SK-N-MC (cell line): ENCODE measurements around the gene CCNJL.

ENCODE experiments used
- DNase-seq: peaks from one replicate; pipeline ENCODE4 v3.0.0-alpha.2; 2011; ENCODE audit warnings: low read depth, low spot score
- H3K27ac ChIP-seq: fragments of 200-600 bp; sonication (generic); 2 replicates; pipeline ENCODE4 v1.5.1; 2016; ENCODE audit warnings: mixed run types
- H3K36me3 ChIP-seq: fragments of 200-600 bp; sonication (generic); 2 replicates; pipeline ENCODE4 v1.6.1; 2017; ENCODE audit warnings: antibody characterized with exemption, low read length, mixed read lengths; ENCODE audit not compliant: insufficient read depth
- H3K4me3 ChIP-seq: fragments of 200-600 bp; sonication (generic); 2 replicates; pipeline ENCODE4 v1.5.1; 2016
- H3K9ac ChIP-seq: fragments of 200-600 bp; sonication (generic); 2 replicates; pipeline ENCODE4 v1.8.0; 2017; ENCODE audit warnings: mixed run types, mixed read lengths; ENCODE audit not compliant: insufficient read length
- H3K9me3 ChIP-seq: fragments of 200-600 bp; sonication (generic); 2 replicates; pipeline ENCODE4 v1.6.1; 2017; ENCODE audit warnings: low read depth, mild to moderate bottlenecking, antibody characterized with exemption, low read length, moderate library complexity, mixed read lengths
- EZH2 ChIP-seq: fragments of 200-600 bp; sonication (generic); IDR thresholded peaks from one replicate; pipeline ENCODE4 v1.6.1; 2017; ENCODE audit warnings: antibody characterized with exemption
- FOXP2 ChIP-seq: optimal IDR thresholded peaks from 2 replicates; pipeline ENCODE3; 2011; ENCODE audit warnings: mild to moderate bottlenecking, moderate library complexity; ENCODE audit not compliant: insufficient read depth; ENCODE audit errors: extremely low read length, control extremely low read depth
- POLR2AphosphoS5 ChIP-seq: IDR thresholded peaks from 2 replicates; pipeline ENCODE4 v1.6.1; 2012; ENCODE audit warnings: mild to moderate bottlenecking, low read depth, low read length, borderline replicate concordance

The CCNJL gene

DNA sequence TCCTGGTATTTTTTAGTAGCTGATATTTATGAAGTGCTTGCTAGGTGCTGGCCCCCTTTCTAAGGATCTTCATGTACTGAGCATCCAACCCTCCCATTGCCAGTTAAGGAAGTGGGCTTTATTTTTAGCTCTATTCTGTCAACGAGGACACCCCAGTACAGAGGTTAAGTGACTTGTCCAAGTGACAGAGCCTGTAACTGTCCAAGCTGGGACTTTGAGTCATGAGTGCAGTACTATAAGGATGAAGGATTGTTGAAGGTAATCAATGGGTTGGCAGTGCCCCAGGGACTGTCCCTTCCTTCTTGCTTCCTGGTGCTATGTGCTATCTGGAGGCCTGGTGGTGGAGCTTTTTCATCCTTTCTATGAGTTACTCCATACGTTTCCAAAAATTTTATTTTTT, 101.0 kb downstream of the CCNJL start:
- H3K9ac ChIP-seq = no peak overlapping the region
- no peak for TF ChIP-seq FOXP2
- TF ChIP-seq EZH2 = no peak
- no peak for TF ChIP-seq POLR2AphosphoS5
- H3K36me3 ChIP-seq = no peaks in the 10 kb centered on the region
- H3K4me3 ChIP-seq = no peak overlapping the region
- no peaks in the 10 kb centered on the region for H3K9me3 ChIP-seq
- DNase-seq = no peak
- no peak overlapping the region for H3K27ac ChIP-seq

DNA sequence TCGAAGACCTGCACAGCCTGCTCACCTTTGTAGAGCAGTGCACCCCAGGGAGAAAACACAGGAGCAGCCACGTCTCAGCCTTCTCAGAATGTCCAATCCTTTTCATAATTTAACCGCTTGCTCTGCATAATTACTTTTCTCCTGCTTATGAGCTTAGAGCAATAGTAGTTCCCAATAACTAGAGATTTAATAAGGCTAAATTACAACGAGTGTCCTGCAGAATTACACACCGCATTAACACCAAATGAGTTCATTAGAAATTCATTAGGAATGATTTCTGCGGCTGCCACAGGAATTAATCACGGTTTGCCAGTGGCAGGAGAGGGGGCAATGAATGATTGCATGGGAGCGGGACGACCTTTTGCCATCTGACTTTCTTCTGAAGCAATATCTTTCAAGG, 101.8 kb downstream of the CCNJL start:
- no peak for TF ChIP-seq POLR2AphosphoS5
- TF ChIP-seq EZH2 = no peak
- TF ChIP-seq FOXP2 = no peak
- DNase-seq = no peak
- Histone ChIP-seq H3K9me3 (no peaks in the 10 kb centered on the region), H3K4me3 (no peak overlapping the region), H3K27ac (no peak overlapping the region), H3K9ac (no peak overlapping the region), H3K36me3 (no peaks in the 10 kb centered on the region)

DNA sequence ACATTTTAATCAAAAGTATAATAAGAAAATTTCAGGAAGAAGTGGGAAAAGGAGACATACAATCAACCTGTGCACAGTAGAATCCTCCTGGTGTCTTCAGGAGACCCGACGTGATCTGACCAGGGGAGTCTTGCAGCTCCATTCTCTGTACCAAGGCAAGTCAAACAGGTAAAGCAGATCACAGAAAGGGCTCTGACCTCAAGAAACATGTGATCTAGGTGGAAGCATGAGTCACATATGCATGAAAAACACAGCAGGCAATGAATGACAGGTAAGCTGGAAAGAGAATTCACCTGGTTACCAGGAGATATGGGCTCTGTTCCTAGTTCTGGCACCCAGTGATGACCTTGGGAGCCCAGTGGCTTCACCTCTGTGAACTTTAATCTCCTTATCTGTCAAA, 102.4 kb downstream of the CCNJL start:
- Histone ChIP-seq H3K9ac (no peak overlapping the region), H3K36me3 (no peaks in the 10 kb centered on the region), H3K4me3 (no peak overlapping the region), H3K9me3 (no peaks in the 10 kb centered on the region), H3K27ac (no peak overlapping the region)
- TF ChIP-seq FOXP2 (no peak), EZH2 (no peak), POLR2AphosphoS5 (no peak)
- DNase-seq = no peak

DNA sequence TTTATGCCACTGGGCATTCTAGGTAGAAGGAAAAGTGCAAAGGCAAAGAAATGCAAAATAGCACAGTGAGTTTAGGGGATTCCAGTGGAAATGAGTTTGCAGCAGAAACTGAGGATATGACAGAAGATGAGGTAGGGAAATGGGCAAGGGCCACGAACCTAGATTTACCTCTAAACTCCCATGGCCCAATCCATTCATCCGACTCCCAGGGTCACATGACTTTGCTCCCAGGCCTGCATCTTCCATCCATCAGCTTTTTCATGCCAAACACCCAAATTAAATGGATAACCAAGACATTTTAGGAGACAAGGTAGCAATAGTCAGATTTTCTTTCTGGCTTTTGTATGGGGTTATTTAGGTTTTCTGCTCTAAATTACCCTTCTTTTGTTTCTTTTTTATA, 105.3 kb downstream of the CCNJL start:
- no peak for TF ChIP-seq EZH2
- no peak overlapping the region for H3K9ac ChIP-seq

More for the DNA sequence above, 105.3 kb downstream of the CCNJL start:
- H3K9me3 ChIP-seq = no peaks in the 10 kb centered on the region
- H3K36me3 ChIP-seq = no peaks in the 10 kb centered on the region
- H3K4me3 ChIP-seq = no peak overlapping the region
- H3K27ac ChIP-seq = no peak overlapping the region
- DNase-seq = no peak
